Activated CD8-positive, alpha-beta memory T cell treated with anti-CD3 and anti-CD28 coated beads, Interleukin-2, amount 50 U/mL, for 24 hours (primary cell): ENCODE measurements around the gene TMEM88.
A peak's percentile ranks its signal among the peaks of the same experiment; 100 is the strongest.

Experiments
- DNase-seq: peaks from one replicate; pipeline ENCODE4 v3.0.0-alpha.2; 2020; ENCODE audit errors: extremely low read depth

TMEM88 gene

DNA sequence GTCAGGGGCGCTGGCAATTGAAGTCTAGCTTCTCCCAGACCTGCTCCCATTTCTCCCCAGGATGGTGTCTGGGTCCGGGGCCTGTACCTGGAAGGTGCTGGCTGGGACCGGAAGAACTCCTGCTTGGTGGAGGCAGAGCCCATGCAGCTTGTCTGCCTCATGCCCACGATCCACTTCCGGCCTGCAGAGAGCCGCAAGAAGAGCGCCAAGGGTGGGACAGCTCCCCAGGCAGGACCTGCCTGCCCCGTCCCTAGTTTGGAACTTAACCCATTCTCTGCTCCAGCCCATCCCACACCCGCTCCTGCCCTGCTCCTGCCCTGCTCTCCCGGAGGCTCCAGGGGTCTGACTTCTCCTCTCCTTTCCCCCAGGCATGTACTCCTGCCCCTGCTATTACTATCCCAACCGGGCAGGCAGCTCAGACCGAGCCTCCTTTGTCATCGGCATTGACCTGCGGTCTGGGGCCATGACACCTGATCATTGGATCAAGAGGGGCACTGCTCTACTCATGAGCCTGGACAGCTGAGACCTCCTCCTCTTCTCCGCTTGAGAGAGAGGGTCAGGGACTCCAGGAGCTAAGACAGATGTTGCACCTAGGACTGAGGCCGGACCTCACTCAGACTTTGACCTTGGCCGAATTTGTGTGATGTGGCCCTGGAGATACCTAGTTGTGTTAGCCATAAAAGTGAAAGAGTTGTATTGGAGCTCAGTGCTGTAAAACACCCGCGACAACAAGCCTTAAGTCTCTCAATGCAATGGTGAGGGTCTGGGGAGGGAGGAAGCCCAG is 21.7 kb upstream of the TMEM88 start:
- DNase-seq = no peak

DNA sequence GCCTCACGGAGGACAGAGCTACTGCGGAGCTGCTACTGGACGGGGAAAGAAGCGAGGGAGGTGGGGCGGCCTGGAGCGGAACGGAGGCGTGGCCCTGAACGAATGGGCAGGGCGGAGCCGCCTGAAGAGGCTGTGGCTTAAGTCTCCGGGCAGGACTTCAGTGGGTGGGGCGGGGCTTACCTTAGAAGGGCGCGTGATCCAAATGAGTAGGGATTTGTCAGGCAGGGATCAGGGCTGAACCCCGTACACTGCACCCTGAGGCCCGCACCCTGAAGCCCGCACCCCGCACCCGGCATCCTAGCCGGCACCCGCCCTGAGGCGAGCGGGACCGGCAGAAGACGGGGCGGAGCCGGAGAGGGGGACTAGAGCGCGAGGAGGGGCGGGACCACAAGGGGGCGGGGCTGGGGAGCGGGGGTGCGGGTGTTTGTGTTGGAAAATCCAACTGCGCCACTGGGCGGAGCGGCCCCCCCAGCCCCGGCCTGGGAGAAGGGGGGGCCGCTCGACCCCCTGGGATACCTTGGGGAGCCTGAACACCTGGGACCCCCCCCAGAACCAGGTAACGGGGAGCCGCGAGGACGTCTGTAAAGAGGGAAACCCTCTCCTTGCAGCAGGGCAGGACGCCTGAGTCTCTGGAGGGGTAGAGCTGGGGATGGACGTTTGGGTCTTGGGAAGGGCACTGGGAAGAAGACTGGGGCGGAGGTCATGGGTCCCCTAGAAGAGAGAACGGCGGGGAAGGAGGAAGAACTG is 20.9 kb upstream of the TMEM88 start, which contains the start of gene KDM6B:
Gene KDM6B (plus strand): TSS at position 423 of the 747 bp plus-strand sequence. CDS start 11,338 bp downstream, outside the sequence.
- DNase-seq = no peak

DNA sequence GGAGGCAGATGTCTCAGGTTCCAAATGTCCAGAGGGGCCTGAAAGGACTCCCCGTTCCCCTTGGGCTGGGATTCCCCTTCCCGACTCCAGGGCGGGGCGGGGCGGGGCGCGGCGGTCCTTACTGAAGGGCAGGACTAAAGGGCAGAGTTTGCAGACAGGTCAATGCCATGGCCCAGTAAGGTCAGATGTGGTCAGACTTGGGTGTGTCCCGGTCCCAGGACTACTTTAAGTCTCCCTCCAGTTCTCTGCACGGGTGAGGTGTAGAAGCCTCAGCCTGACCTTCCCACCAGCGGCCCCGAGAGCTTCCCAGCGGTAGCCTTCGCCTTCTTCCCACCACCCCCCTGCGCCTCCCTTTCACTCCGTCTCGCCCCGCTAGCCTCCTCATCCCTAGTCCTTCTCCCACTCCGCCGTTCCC is 20.3 kb upstream of the TMEM88 start:
- DNase-seq = no peak

DNA sequence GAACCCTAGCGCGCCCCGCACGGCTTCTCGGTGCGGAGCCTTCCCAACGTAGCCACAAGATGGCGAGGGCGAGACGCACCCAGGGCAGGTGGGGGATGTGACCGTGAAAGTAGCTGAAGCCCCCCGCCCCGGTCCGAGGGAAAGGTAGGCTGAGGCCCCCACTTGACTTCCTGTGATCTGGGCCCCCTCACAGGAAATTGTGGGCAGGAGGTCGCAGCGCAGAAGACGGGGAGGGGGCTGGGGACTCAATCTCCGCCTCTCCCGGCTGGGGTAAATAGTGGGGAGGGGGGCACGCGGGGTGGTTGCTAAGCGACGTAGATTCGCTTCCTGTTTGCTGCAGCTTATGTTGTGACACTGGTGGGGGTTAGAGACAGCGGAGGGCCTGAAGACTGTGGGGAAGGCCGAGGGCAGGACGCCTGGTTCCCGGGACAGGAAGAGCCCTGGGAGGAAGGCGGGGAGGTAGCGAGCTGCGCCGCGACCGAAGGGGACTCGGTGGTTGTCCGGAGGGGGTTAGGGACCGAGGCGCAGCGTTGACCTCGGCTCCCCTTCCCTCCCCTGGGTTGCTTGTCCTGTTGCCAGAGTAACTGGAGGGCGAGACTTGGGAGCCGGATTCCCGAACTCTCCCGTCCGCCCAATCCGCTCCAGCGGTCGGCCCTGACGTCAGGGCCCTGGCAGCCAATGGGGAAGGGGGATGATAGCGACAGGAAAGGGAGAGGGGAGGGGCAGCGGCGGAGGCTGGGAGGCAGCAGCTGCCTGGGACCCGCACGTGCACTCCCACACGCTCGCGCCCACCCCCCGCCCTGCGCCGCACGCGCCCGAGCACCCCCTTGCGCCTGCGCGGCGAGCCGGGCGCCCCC is 19.7 kb upstream of the TMEM88 start:
- DNase-seq = peak; percentile 81

DNA sequence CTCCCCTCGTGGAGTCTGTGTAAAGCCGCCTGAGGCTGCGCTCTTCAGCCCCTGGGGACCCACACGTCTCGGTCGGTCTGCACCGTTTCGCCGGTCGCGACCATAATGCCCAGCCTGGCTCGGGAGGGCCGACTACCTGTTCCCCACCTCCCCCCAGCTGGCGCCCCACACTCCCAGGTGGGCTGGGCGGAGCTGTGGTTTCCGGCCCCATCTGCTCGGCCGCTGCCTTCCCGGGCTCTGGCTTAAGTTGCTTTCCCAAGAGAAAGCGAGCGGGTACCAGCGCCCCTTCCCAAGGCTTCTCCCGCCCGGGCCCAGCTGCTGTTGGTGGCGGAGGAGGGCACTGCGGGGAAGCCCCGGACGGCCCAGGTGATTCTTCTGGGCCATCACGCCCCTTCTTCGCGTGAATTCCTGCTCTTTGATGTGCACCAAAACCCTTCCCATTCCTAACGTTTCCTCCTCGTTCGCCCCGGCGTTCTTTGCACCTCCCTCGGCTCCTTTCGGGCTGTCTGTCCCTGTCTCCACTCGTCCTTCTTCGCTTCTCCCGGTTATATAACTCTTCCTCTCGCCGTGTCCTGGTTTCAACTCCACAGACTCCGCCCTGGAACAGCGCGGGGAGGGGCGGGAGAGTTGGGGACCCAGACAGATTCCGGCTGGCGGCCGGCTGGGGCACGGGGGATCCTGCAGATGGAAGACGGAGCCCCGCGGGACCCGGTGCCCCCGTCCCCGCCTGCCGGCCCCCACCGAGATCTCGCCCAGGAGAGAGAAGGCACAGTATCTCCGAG is 18.9 kb upstream of the TMEM88 start:
- DNase-seq = no peak

DNA sequence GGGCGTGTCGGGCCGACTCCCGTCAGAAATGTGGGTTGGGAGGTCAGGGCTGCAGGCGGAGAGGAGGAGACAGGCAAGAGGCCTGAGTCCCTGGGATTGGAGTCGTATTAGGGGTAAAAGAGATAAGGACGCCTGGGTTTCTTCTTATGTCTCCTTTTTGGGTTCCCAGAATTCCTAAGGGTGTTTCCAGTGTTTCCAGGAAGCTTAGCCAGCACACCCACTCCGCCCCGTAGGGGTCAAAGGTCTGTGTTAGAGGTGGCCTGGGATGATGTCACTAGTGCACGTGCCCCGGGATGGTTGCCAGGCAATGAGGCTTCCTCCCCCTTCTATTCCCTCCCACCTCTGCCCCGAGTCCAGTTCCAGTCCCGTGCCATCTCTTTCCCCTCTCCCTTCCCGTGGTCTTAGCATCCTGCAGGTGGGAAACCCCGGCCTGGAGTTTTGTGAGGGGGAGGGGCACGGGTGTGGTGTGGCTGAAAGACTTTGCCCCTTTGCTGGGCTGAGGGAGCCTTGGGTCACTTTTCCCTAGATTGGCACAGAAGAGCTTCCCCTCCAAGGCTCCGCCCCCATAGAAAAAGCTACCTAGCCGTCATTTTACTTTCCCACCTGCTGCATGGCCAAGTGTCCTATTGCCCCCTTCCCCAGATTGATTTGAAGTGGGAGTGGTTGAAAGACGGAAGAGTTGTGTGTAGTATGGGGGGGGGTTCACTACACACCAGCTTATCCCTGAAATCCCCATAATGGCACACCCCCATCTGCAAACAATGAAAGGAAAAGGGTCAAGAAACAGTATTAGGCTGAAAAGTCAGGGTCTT is 18.1 kb upstream of the TMEM88 start:
- no peak for DNase-seq

DNA sequence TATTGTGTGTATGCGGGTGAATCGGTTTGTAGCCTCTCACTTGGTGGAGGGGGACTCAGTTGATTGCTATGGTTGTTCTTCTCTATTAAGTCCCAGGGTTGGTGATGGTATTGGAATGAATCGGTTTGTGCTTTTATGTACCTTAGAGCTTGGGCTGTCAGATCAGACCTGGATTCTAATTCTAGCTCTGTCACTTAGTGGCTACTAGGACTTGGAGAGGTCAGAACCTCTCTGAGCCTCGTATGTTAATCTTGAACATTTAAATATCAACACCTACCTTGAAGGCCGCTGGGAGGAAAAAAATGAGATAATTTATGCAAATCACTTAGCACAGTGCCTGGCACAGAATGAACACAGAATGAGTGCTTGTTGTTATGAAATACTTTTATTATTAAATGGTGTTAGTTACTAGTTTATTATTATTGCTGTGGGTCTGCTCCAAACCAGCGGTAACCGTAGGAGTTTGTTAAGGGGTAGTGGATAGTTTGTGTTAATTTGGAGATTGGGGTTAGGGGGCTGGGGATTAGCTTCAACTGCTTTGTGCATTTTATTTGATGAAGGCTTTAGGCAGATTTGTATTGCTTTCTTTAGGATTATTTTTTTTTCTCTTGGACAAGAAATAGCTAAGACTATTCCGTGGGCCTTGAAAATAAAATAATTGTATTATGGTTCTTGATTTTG is 17.3 kb upstream of the TMEM88 start:
- DNase-seq = no peak

DNA sequence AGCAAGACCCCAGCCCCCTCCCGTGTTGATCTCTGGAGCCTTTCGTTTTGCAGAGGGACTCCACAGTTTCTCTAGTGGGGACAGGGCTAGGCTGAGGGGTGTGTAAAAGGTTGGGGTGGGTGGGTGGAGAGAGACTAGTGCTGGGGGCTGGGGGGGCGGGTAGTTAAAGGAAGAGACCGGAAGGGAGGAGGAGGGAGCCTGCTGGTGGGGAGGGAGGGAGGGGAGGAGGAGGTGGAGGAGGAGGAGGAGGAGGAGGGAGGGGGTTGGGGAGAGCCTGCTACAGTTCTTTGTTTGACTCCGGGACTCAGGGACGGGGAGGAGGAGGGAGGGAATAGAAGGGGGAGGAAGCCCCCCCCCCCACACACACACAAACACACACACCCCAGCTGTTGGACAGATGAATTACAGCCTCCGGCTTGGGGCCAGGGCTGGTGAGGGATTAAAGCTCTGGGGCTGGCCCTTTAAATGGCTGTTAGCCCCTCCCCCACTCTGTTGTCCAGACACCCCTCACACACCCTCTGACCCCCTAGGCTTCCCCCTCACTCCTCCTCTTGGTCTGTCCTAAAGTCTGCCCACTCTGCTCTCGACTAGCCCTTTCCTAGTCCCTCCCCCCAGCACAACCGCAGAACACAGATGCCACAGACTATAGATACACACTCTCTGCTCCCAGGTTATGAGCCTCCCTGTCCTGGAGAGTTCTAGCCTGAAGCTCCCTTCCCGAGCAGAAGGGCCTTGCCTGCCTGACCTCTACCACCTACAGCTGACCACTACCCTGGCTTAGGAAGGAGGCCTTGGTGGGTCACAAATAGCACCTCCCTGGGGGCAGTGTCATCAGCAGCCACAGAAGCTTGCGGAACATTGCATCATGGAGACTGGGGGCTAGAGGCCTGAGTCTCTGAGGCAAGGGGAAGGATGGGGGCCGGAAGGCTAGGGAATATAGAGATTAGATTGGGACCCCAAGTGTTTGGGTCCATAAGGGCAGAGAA is 16.5 kb upstream of the TMEM88 start:
- DNase-seq = no peak

DNA sequence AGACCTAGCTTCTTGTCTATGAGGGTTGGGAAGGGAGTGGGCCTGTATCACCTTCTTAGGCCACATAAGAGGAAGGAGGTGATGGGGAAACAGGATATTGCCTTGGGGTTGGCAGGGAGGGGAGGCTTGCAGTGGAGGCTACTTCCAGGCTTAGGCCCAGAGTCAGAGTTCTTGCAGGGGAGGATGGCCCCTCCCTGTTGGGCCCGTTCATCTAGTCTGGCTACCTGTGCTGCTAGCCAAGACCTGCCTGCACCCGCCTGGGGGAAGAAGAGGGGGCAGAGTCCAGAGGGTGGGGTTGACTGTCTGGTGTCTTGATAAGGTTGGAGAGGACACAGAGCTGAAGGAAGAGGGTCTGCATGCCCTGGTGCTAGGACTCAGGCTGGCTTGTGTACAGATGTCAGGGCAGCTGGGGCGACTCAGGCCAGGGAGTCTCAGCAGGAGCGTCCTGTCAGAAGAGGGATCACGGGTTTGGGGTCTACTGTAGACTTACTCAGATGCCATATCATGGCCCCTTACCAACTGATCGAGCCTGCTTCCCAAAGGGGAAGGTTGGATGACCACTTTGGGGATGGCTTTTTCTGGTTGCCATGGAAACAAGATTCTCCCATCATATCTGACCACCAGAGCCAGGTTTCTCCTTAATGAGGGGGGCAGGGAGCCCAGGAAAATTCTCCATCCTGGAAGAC is 15.5 kb upstream of the TMEM88 start:
- DNase-seq = no peak

DNA sequence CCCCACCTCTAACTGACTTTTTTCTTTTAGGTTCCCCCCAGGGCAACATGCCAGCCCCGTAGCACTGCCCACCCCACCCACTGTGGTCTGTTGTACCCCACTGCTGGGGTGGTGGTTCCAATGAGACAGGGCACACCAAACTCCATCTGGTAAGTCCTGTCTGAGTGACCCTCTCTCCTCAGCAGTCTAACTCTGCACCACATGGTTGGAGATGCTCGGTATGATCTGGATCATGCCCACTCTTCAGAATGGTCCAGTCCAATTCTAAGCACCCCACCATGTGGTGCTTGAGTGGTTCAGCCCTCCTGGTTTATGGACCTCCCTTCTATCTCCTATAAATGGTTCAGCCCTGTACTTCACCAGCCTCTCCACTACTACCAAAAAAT is 15.0 kb upstream of the TMEM88 start:
- no peak for DNase-seq

DNA sequence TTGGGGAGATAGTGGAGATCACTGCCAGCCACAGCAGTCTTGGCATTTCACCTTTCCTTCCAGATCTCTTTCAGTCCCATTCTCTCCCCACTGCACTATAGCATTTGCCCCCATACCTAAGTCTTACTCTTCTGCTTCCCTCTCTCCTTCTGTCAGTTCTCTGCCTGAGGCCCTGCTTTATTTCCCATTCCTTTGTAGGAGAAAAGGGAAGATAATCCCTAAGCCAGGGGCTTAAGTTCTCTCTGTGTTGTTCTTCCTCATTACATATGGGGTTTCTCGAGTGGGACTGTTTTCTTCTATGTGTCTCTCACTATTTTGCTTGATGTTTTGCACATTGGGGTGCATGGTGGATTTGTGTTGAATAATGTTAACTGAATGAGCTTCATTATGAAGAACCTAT is 14.4 kb upstream of the TMEM88 start:
- no peak for DNase-seq

DNA sequence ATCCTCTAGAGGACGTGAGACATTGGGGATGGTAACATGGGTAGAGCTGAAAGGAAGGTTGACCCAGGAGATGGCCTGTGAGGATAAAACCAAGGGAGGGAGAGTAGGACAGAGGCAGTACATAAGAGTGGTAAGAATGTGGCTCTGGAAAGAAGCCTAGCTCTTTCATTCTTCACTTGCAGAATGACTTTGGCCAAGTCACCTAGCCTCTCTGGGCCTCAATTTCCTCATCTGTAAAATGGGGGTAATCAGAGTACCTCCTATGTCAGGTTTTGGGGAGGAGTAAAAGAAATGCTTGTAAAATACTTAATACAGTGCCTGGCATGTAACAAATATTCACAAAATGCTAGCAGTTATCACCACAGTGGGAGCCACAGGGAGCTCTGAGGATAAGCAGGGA is 14.0 kb upstream of the TMEM88 start:
- DNase-seq = no peak

DNA sequence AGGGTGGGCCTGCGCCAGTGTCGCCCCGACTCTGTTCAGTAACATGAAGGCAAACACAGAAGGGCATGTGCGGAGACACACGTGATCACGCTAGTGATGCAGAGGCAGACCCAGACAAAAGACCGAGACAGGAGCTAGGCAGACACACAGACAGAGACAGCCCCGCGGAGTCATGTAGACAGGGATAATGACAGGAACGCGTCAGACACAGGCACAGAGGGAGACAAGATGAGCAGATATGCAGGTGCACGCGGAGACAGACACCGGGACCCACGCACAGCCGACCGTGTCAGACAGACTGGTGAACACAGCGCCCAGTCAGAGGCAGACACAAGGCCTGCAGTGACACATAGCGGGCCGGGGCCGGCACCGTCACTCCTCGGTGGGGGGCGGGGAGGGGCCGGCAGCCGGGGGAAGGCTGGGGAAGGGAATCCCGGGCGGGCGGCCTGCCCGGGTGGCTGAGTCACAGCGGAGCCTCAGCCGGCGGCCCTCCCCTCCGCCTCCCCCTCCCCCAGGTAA is 13.4 kb upstream of the TMEM88 start:
- DNase-seq = peak; percentile 81

DNA sequence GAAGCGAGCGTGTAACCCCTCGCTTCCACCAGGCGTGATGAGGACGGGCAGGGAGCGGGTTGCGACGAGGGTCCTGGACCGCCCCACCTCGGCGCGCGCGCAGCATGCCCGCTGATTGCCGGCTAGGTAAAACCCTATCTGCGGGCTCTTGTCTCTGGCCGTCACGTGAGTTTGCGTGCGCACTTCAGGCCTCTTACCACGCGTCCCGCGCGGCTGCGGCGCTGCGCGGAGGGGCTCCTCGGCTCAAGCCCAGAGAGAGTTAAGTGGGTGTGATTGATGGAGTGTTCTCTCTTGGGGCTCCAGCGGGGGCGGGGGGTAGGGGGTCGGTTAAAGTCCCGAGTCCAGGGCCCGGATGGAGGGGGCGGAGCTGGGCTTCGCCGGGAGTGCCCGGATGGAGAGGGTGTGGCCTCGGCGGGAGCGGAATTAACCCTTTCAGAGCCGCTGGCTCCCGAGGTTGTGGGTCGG is 12.9 kb upstream of the TMEM88 start:
- peak; percentile 69 for DNase-seq

DNA sequence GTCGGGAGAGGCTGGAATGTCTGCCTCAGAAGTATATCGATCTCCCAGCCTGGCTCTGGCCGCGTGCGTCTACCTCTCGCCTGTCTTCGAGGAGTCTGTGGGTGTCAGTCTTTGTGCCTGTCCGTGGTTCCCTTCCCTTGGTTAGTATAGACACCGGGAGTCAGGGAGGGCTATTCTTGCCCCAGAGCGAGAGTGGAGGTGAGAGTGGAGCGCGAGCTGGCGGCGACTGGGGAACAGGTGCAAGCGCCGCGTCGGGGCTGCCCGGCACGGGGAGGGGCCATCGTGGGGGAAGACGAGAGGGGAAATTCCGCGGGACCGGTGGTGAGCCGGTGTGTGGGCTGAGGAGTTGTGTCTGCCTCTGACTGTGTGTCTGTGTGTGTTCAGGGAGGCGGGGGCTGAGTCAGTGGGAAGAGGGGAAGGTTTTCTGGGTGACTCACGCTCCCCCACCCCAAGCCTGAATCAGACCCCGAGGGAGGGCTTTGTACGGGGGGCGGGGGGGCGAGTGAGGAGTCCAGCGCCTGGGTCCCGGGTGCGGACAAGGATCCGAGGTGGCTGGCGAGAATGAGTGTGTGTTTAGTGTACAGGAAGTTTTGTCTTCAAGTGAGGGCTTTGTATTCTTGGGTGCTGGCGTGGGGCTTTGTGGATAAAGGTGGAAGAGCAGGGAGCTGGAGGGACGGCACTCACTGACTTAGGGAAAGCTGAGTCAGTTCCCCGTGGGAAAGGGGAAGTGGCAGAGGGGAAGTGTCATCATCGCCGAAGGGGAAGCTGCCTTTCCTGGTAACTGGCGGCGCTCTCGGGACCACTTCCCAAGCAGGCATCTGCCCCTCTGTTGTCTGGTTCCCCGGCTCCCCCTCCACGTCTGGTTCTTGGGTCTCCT is 12.2 kb upstream of the TMEM88 start:
- peak; percentile 93 for DNase-seq

DNA sequence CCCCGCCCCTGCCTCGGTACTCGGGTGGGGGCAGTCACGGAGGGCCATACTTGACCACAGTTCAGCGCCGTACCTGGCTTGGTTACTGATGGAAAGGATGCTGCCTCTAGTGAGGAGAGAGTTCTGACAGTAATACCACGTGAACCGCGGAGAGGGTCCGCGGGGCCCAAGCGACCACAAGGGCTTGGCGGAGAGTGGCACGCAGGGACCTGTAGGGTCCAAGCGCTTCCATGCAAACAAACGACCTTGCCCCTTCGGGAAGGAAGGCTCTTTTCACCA is 11.7 kb upstream of the TMEM88 start:
- DNase-seq = no peak
